Breast epithelium (tissue), 3 donors: ENCODE measurements around the gene CSF2.

ENCODE experiments used
- CTCF ChIP-seq, 3 donors: fragments of 450-650 bp; IDR thresholded peaks; one replicate each; pipeline ENCODE4 v1.5.1; 2016 to 2017; ENCODE audit warnings: antibody characterized with exemption in 3 of 3, mild to moderate bottlenecking in 3 of 3, moderate library complexity in 3 of 3
- POLR2A ChIP-seq: fragments of 450-650 bp; IDR thresholded peaks from one replicate; pipeline ENCODE4 v1.6.1; 2016; ENCODE audit warnings: antibody characterized with exemption, mild to moderate bottlenecking, moderate library complexity

- TF ChIP-seq CTCF (IDR thresholded peaks at IDR 0.05) = no peak
- TF ChIP-seq POLR2A = no peak
Measured at GRCh38 chr5:132079619-132080018, 6.0 kb downstream of the CSF2 start.
